Testis (tissue), 3 donors: ENCODE measurements around the gene SPESP1. TPM values are rescaled to one million over a fixed set of nuclear protein-coding genes. Genes with fewer than 3 reads are reported as not detected.
"Not testable (repeated sequence)": the region's sequence is repeated elsewhere in the genome, so short reads cannot be mapped to it uniquely, and the experiment has no call there.

Source experiments
- DNase-seq: peaks from one replicate; pipeline ENCODE4 v3.0.0-alpha.2; 2019
- H3K27ac ChIP-seq, 2 donors: fragments of 200-600 bp; sonication (generic); one replicate each; pipeline ENCODE4 v1.5.1; 2019
- H3K27me3 ChIP-seq: fragments of 200-600 bp; sonication (generic); one replicate; pipeline ENCODE4 v1.5.1; 2019
- H3K36me3 ChIP-seq: fragments of 200-600 bp; sonication (generic); one replicate; pipeline ENCODE4 v1.5.1; 2017; ENCODE audit warnings: low read depth; ENCODE audit errors: missing control alignments
- H3K4me1 ChIP-seq: fragments of 200-600 bp; sonication (generic); one replicate; pipeline ENCODE4 v1.5.1; 2019
- H3K4me3 ChIP-seq, 2 donors: fragments of 200-600 bp; sonication (generic); one replicate each; pipeline ENCODE4 v1.5.1; 2017 to 2019
- H3K9me3 ChIP-seq: fragments of 200-600 bp; sonication (generic); one replicate; pipeline ENCODE4 v1.5.1; 2017
- CTCF ChIP-seq, 3 experiments: fragments of 450-650 bp in 2 of 3; fragments of 200-600 bp in 1 of 3; sonication (generic) in 1 of 3; IDR thresholded peaks; one replicate each; pipeline ENCODE4 v1.5.1; 2016 to 2019; ENCODE audit warnings: antibody characterized with exemption in 3 of 3, mild to moderate bottlenecking in 2 of 3, moderate library complexity in 1 of 3
- POLR2A ChIP-seq: fragments of 450-650 bp; IDR thresholded peaks from one replicate; pipeline ENCODE4 v1.6.1; 2017; ENCODE audit warnings: antibody characterized with exemption, mild to moderate bottlenecking, moderate library complexity
- WGBS, 2 donors: methylation state at CpG; one replicate each; pipeline ENCODE4 v1.1.5; 2018; 5-methylcytosine and 5-hydroxymethylcytosine counted together
- intact Hi-C: fragments of 100-400 bp; cut with DNase I; formaldehyde crosslinking; loops from one replicate; pipeline ENCODE4 v1.15.1; 2023; ENCODE audit warnings: low total_unique reads
- polyA plus RNA-seq: library from polyadenylated mRNA; stranded (reverse); fragments of 350-450 nt; fragmentation: Illumina TruSeq; extraction: RNeasy Lipid Tissue Mini Kit (QIAGEN cat#74804); gene quantifications from one replicate; pipeline ENCODE4 v1.2.3, GENCODE V29; 2014; ENCODE audit warnings: low read depth, low replicate concordance; ENCODE audit not compliant: insufficient read depth
- total RNA-seq, 2 donors: library from RNA; depleted of rRNA; stranded (reverse); fragments of >200 nt; gene quantifications; one replicate each; pipeline ENCODE4 v1.2.3, GENCODE V29; 2016

SPESP1 gene
- total and polyA plus RNA-seq, 3 donors from 2014 or later = 50.4 to 67.6 (median 67.1) TPM

- H3K36me3 ChIP-seq = no peaks in the 10 kb centered on the region
- no peak overlapping the region for H3K27ac ChIP-seq
- DNase-seq = no peak
- no peaks in the 10 kb centered on the region for H3K9me3 ChIP-seq
- H3K4me1 ChIP-seq = no peaks in the 10 kb centered on the region
- intact Hi-C loops = no loop called here
- 62 to 67% methylated on average over 5 of the region's 5 CpGs for WGBS, 2 donors
- H3K4me3 ChIP-seq = no peak overlapping the region
- no peak for TF ChIP-seq CTCF (IDR thresholded peaks at IDR 0.05)
- TF ChIP-seq POLR2A = no peak
- H3K27me3 ChIP-seq = no peaks in the 10 kb centered on the region
Observed at GRCh38 chr15:68966996-68967395, 36.7 kb downstream of the SPESP1 start.

- Histone ChIP-seq H3K4me1 (no peaks in the 10 kb centered on the region), H3K9me3 (no peaks in the 10 kb centered on the region), H3K36me3 (no peaks in the 10 kb centered on the region), H3K27ac (no peak overlapping the region), H3K4me3 (no peak overlapping the region), H3K27me3 (no peaks in the 10 kb centered on the region)
- intact Hi-C loops = no loop called here
- TF ChIP-seq POLR2A (no peak), CTCF (IDR thresholded peaks at IDR 0.05) (no peak)
- no peak for DNase-seq
Observed at GRCh38 chr15:68967948-68968347, 37.6 kb downstream of the SPESP1 start.

DNA sequence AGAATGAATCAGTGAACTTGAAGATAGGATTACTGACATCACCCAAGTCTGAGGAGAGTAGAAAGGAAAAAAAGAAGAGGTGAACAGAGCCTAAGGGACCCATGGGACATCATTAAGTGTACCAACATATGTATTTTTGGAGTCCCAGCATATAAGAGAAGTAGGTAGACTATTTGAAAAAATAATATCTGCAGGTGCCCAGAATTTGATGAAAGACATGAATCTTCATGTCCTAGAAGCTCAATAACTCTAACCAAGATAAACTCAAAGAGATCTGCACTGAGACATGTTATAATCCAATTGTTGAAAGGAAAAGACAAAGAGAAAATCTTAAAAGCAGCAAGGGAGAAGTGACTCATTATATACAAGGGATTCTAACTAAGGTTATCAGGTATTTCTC is 39.0 kb downstream of the SPESP1 start:
- Histone ChIP-seq H3K27me3 (no peaks in the 10 kb centered on the region), H3K36me3 (no peaks in the 10 kb centered on the region), H3K9me3 (no peaks in the 10 kb centered on the region), H3K4me1 (no peaks in the 10 kb centered on the region), H3K4me3 (no peak overlapping the region), H3K27ac (no peak overlapping the region)
- intact Hi-C loops = no loop called here
- no peak for DNase-seq
- TF ChIP-seq POLR2A = no peak
- no peak for TF ChIP-seq CTCF (IDR thresholded peaks at IDR 0.05)

DNA sequence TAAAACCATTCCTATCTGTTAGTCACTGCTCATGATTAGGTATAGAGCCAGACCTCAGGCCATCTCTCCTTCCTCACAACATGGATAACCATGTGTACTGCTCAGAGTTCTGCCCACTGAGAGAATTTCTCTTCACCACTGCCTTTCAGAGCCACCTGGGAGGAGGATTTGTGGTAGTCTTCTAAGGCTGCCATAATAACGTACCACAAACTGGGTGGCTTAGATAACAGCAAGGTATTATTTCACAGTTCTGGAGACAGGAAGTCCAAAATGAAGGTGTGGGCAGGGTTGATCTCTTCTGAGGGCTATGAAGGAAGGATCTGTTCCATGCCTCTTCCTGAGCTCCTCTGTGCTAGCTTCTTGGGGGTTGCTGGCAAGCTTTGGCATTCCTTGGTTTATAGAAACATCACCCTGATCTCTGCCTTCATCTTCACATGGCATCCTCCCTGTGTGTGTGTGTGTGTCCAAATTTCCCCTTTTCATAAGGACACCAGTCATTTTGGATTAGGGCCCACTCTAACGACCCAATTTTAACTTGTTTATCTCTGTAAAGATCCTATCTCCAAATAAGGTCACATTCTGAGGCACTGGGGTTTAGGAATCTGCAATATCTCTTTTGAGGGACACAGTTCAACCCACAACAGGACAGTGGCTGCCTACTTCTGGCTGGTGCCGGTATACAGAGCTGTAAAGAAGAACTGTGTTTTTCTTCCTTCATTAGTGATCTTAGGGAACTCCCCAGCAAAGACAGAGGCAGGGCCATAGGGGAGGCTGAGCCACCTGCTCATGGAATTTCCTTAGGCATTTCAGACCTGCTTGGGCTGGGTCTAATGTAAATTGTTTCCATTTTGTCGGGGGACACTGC is 42.1 kb downstream of the SPESP1 start:
- no peak for DNase-seq
- Histone ChIP-seq H3K9me3 (no peaks in the 10 kb centered on the region), H3K36me3 (no peaks in the 10 kb centered on the region), H3K4me1 (no peaks in the 10 kb centered on the region), H3K4me3 (no peak overlapping the region), H3K27ac (no peak overlapping the region), H3K27me3 (no peaks in the 10 kb centered on the region)
- intact Hi-C loops = no loop called here
- WGBS, 2 donors = 35 to 52% methylated on average over 4 of the region's 4 CpGs
- TF ChIP-seq CTCF (IDR thresholded peaks at IDR 0.05) = no peak

- intact Hi-C loops, H3K36me3 ChIP-seq, H3K9me3 ChIP-seq, H3K27ac ChIP-seq, DNase-seq, H3K4me1 ChIP-seq, H3K27me3 ChIP-seq, H3K4me3 ChIP-seq: not testable (repeated sequence)
- WGBS, 2 donors = 94 to 96% methylated on average over 5 to 26 of the region's 26 CpGs
Observed at GRCh38 chr15:68975651-68976160, 45.4 kb downstream of the SPESP1 start.

- intact Hi-C loops, DNase-seq, H3K4me3 ChIP-seq, H3K4me1 ChIP-seq, H3K36me3 ChIP-seq, H3K27me3 ChIP-seq, H3K27ac ChIP-seq, H3K9me3 ChIP-seq: not testable (repeated sequence)
- WGBS, 2 donors = 88 to 90% methylated on average over 10 of the region's 10 CpGs
Observed at GRCh38 chr15:68977426-68977825, 47.1 kb downstream of the SPESP1 start.
